GM12864 (cell line): ENCODE results near the gene MYL5.

ENCODE experiments used
- DNase-seq: peaks from one replicate; pipeline ENCODE4 v3.0.0-alpha.2; 2011; ENCODE audit warnings: low read depth
- H3K4me3 ChIP-seq: 2 replicates; pipeline ENCODE4 v1.5.1; 2011; ENCODE audit warnings: mild to moderate bottlenecking, low read depth, low read length, control low read depth
- CTCF ChIP-seq: IDR thresholded peaks from 2 replicates; pipeline ENCODE4 v1.5.1; 2011; ENCODE audit warnings: low read depth, mild to moderate bottlenecking, moderate library complexity, low read length, control low read depth, inconsistent platforms; ENCODE audit errors: missing control alignments

MYL5 gene

GRCh38 chr4:650461-650860 is 23.9 kb upstream of the MYL5 start:
- no peak for TF ChIP-seq CTCF
- H3K4me3 ChIP-seq = no peak overlapping the region
- DNase-seq = no peak

GRCh38 chr4:650951-651883 is 23.1 kb upstream of the MYL5 start:
- H3K4me3 ChIP-seq = no peak overlapping the region
- no peak for DNase-seq
- no peak for TF ChIP-seq CTCF

- no peak for DNase-seq
These were observed 22.3 kb upstream of the MYL5 start for GRCh38 chr4:651884-652642.

GRCh38 chr4:653080-653821 is 21.1 kb upstream of the MYL5 start:
- TF ChIP-seq CTCF = no peak
- H3K4me3 ChIP-seq = no peak overlapping the region
- no peak for DNase-seq

More at GRCh38 chr4:651884-652642, 22.3 kb upstream of the MYL5 start:
- H3K4me3 ChIP-seq = no peak overlapping the region
- no peak for TF ChIP-seq CTCF

- H3K4me3 ChIP-seq = no peak overlapping the region
- TF ChIP-seq CTCF = no peak
- DNase-seq = no peak
These were observed 20.4 kb upstream of the MYL5 start for GRCh38 chr4:653831-654502.

- TF ChIP-seq CTCF = no peak
- H3K4me3 ChIP-seq = no peak overlapping the region
- no peak for DNase-seq
These were observed 19.9 kb upstream of the MYL5 start for GRCh38 chr4:654503-654845.
